HG03060 (cell line): Measurements from ENCODE around the gene PTPRN2.
"Not testable (repeated sequence)": the region's sequence is repeated elsewhere in the genome, so short reads cannot be mapped to it uniquely, and the experiment has no call there.

Source experiments
- ATAC-seq: cut with Tn5 transposase; IDR thresholded peaks from one replicate; pipeline ENCODE4 v1.9.1; 2021; ENCODE audit warnings: low read depth, moderate number of reproducible peaks; ENCODE audit not compliant: unreplicated experiment

PTPRN2 gene

GRCh38 chr7:157717211-157718174, 870.1 kb downstream of the PTPRN2 start:
- ATAC-seq = no peak

GRCh38 chr7:157715938-157716280, 871.7 kb downstream of the PTPRN2 start:
- no peak for ATAC-seq

GRCh38 chr7:157715071-157715937, 872.3 kb downstream of the PTPRN2 start:
- no peak for ATAC-seq

- ATAC-seq = no peak
Observed at GRCh38 chr7:157714166-157715070, 873.2 kb downstream of the PTPRN2 start.

- no peak for ATAC-seq
Observed at GRCh38 chr7:157713591-157713990, 874.0 kb downstream of the PTPRN2 start.

GRCh38 chr7:157712666-157713235, 874.9 kb downstream of the PTPRN2 start:
- no peak for ATAC-seq

GRCh38 chr7:157711353-157711888, 876.2 kb downstream of the PTPRN2 start:
- no peak for ATAC-seq

- ATAC-seq = no peak
Observed at GRCh38 chr7:157710396-157710795, 877.2 kb downstream of the PTPRN2 start.

GRCh38 chr7:157709531-157710251, 877.9 kb downstream of the PTPRN2 start:
- no peak for ATAC-seq

- no peak for ATAC-seq
Observed at GRCh38 chr7:157708919-157709295, 878.7 kb downstream of the PTPRN2 start.

GRCh38 chr7:157707983-157708918, 879.4 kb downstream of the PTPRN2 start:
- no peak for ATAC-seq

GRCh38 chr7:157704365-157704764, 883.3 kb downstream of the PTPRN2 start:
- no peak for ATAC-seq

- no peak for ATAC-seq
Observed at GRCh38 chr7:157703534-157704195, 884.0 kb downstream of the PTPRN2 start.

- no peak for ATAC-seq
Observed at GRCh38 chr7:157703131-157703530, 884.5 kb downstream of the PTPRN2 start.

GRCh38 chr7:157702311-157703023, 885.2 kb downstream of the PTPRN2 start:
- no peak for ATAC-seq

GRCh38 chr7:157701395-157702180, 886.0 kb downstream of the PTPRN2 start:
- ATAC-seq = not testable (repeated sequence)
